KMS-11 (cell line): Measurements from ENCODE around the gene EVI5L.

Experiments
- H2AFZ ChIP-seq: fragments of 200-600 bp; sonication (generic); 2 replicates; pipeline ENCODE4 v1.6.1; 2016; ENCODE audit warnings: antibody characterized with exemption, mixed run types, low read depth
- H3K27ac ChIP-seq: fragments of 200-600 bp; sonication (generic); 2 replicates; pipeline ENCODE4 v1.6.1; 2016; ENCODE audit warnings: mild to moderate bottlenecking, mixed run types
- H3K27me3 ChIP-seq: fragments of 200-600 bp; sonication (generic); 2 replicates; pipeline ENCODE4 v1.6.1; 2017; ENCODE audit warnings: mild to moderate bottlenecking, low read depth, mixed run types, moderate library complexity; ENCODE audit not compliant: insufficient read depth
- H3K36me3 ChIP-seq: fragments of 200-600 bp; sonication (generic); 2 replicates; pipeline ENCODE4 v1.6.1; 2017; ENCODE audit warnings: mild to moderate bottlenecking, mixed run types; ENCODE audit not compliant: insufficient read depth
- H3K4me1 ChIP-seq: fragments of 200-600 bp; sonication (generic); 2 replicates; pipeline ENCODE4 v1.6.1; 2016; ENCODE audit warnings: mild to moderate bottlenecking, low read depth, mixed run types; ENCODE audit not compliant: poor library complexity, severe bottlenecking
- H3K4me2 ChIP-seq: fragments of 200-600 bp; sonication (generic); 2 replicates; pipeline ENCODE4 v1.7.0; 2016; ENCODE audit warnings: mild to moderate bottlenecking, mixed run types
- H3K4me3 ChIP-seq: fragments of 200-600 bp; sonication (generic); IDR thresholded peaks from 2 replicates; pipeline ENCODE4 v1.6.1; 2017; ENCODE audit warnings: low read depth, low read length, mixed read lengths; ENCODE audit not compliant: insufficient read depth
- H3K79me2 ChIP-seq: fragments of 200-600 bp; sonication (generic); 2 replicates; pipeline ENCODE4 v1.6.1; 2016; ENCODE audit warnings: low read depth, mixed run types; ENCODE audit not compliant: insufficient read depth
- H3K9ac ChIP-seq: fragments of 200-600 bp; sonication (generic); 2 replicates; pipeline ENCODE4 v1.6.1; 2016; ENCODE audit warnings: mild to moderate bottlenecking, mixed run types
- H4K20me1 ChIP-seq: fragments of 200-600 bp; sonication (generic); 2 replicates; pipeline ENCODE4 v1.6.1; 2016; ENCODE audit warnings: mild to moderate bottlenecking, mixed run types; ENCODE audit not compliant: insufficient read depth
- CTCF ChIP-seq: fragments of 200-600 bp; sonication (generic); conservative IDR thresholded peaks from 2 replicates; pipeline ENCODE4 v1.6.1; 2017; ENCODE audit warnings: low read depth, mild to moderate bottlenecking, antibody characterized with exemption, low read length, moderate library complexity, mixed read lengths

EVI5L gene

GRCh38 chr19:7859831-7860713 is 30.1 kb downstream of the EVI5L start:
- H2AFZ ChIP-seq, result no peak overlapping the region
- no peaks in the 10 kb centered on the region for H3K36me3 ChIP-seq
- no peak overlapping the region for H3K27ac ChIP-seq
- no peaks in the 10 kb centered on the region for H3K27me3 ChIP-seq
- H3K4me1 ChIP-seq, result peaks cover 5% of the 10 kb centered on the region
- no peaks in the 10 kb centered on the region for H3K79me2 ChIP-seq
- no peak overlapping the region for H3K9ac ChIP-seq
- no peak for TF ChIP-seq CTCF
- H4K20me1 ChIP-seq, result no peaks in the 10 kb centered on the region
- H3K4me2 ChIP-seq, result no peak overlapping the region
- H3K4me3 ChIP-seq, result no peak overlapping the region

GRCh38 chr19:7860714-7861618 is 30.9 kb downstream of the EVI5L start:
- peaks cover 10% of the 10 kb centered on the region for H3K4me1 ChIP-seq
- H3K9ac ChIP-seq, result no peak overlapping the region
- H3K27me3 ChIP-seq, result no peaks in the 10 kb centered on the region
- no peaks in the 10 kb centered on the region for H4K20me1 ChIP-seq
- no peak overlapping the region for H3K4me3 ChIP-seq
- H3K36me3 ChIP-seq, result no peaks in the 10 kb centered on the region
- H2AFZ ChIP-seq, result no peak overlapping the region
- H3K27ac ChIP-seq, result no peak overlapping the region
- H3K4me2 ChIP-seq, result no peak overlapping the region
- no peaks in the 10 kb centered on the region for H3K79me2 ChIP-seq
- TF ChIP-seq CTCF, result no peak

GRCh38 chr19:7861619-7862412 is 31.8 kb downstream of the EVI5L start:
- Histone ChIP-seq H3K36me3 (no peaks in the 10 kb centered on the region), H3K4me2 (no peak overlapping the region), H4K20me1 (no peaks in the 10 kb centered on the region), H3K27me3 (no peaks in the 10 kb centered on the region), H3K4me1 (peaks cover 10% of the 10 kb centered on the region), H3K27ac (no peak overlapping the region), H2AFZ (no peak overlapping the region), H3K4me3 (no peak overlapping the region), H3K79me2 (no peaks in the 10 kb centered on the region), H3K9ac (no peak overlapping the region)
- TF ChIP-seq CTCF, result no peak

- H3K9ac ChIP-seq, result no peak overlapping the region
- no peak overlapping the region for H3K4me3 ChIP-seq
- H3K27ac ChIP-seq, result no peak overlapping the region
- TF ChIP-seq CTCF, result no peak
- H3K27me3 ChIP-seq, result no peaks in the 10 kb centered on the region; the same call in 1 of the 2 replicates
- H3K4me2 ChIP-seq, result no peak overlapping the region
- H3K79me2 ChIP-seq, result no peaks in the 10 kb centered on the region
- no peaks in the 10 kb centered on the region for H3K36me3 ChIP-seq
- peaks cover 10% of the 10 kb centered on the region for H3K4me1 ChIP-seq
- H4K20me1 ChIP-seq, result no peaks in the 10 kb centered on the region
- no peak overlapping the region for H2AFZ ChIP-seq
Measured at GRCh38 chr19:7862413-7862951, 32.5 kb downstream of the EVI5L start.
